ENCODE results near the gene LZTR1.

The LZTR1 gene

DNA sequence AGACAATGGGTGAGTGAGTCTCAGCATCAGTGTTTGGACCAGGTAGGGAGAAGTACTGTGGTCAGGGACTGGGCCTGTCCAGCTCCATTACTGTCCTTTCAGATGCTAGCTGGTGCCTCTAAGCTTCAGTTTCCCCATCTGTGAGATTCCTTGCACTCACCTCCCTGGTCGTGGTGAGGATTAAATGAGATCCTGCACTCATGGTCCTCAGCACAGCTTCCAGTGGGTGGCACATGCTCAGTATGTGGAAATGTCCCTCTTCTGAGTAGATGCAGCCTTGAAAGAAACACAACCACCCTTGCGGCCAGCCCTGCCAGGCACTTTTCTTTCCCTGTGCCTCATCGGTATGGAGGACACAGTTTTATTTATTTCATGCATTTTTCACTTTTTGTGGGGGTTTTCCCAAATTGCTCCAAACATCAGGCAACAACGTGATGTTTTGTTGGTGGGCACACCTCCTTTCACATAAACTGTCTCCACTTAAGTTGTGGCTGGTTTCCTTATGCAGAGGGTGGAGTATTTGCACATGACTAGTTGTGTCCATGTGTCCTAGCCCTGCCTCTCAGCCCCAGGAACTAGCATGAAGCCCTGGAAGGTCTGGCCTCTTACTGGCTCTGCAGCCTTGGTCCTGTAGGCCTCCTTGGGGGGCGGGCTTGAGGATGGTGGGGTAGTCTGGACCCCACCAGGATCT is 1.1 kb downstream of the LZTR1 start:
- H3K9ac ChIP-seq (ENCODE audit: low read length) = peak overlapping the region; percentile 98
- H3K4ac ChIP-seq (ENCODE audit: low read depth in 1 of 2, low read length in 2 of 2) = peak overlapping the region in 1 of 2 experiments; percentile 94
- H3K36me3 ChIP-seq (ENCODE audit: control insufficient read depth in 1 of 2, insufficient read depth in 2 of 2, low read depth in 1 of 2, low read length in 2 of 2) = peaks cover 30 to 38% of the 10 kb centered on the region in 2 experiments
- H2BK15ac ChIP-seq (ENCODE audit: low read depth, poor library complexity, severe bottlenecking) = no peak overlapping the region
- no peak overlapping the region for H2BK5ac ChIP-seq (ENCODE audit: low read depth, low read length, poor library complexity, severe bottlenecking)
- no peak overlapping the region for H2AK5ac ChIP-seq (ENCODE audit: low read length, severe bottlenecking)
- peaks cover 20% of the 10 kb centered on the region for H3K4me1 ChIP-seq (ENCODE audit: control insufficient read depth, insufficient read depth, low read depth, low read length)
- peak overlapping the region; percentile 90 to 94 for H3K4me3 ChIP-seq (ENCODE audit: insufficient read depth in 1 of 2, low read depth in 1 of 2, low read length in 2 of 2)
- peak overlapping the region in 1 of 2 experiments; percentile 44 for H3K14ac ChIP-seq (ENCODE audit: low read length in 2 of 2)
- H4K8ac ChIP-seq (ENCODE audit: low read length) = peak overlapping the region; percentile 7
- H2BK12ac ChIP-seq (ENCODE audit: low read length in 2 of 2) = peak overlapping the region in 1 of 2 experiments; percentile 65
- H3K4me2 ChIP-seq (ENCODE audit: low read length, poor library complexity, severe bottlenecking) = peak overlapping the region; percentile 89
- H3K9me3 ChIP-seq (ENCODE audit: control insufficient read depth, low read length) = peaks cover 7% of the 10 kb centered on the region
- peaks cover 0 to 3% of the 10 kb centered on the region in 2 experiments for H3K27me3 ChIP-seq (ENCODE audit: control insufficient read depth in 1 of 2, insufficient read depth in 1 of 2, low read length in 2 of 2)
- peaks cover 37% of the 10 kb centered on the region for H3K79me1 ChIP-seq (replicated peaks; ENCODE audit: low read length, poor library complexity, severe bottlenecking)
- no peak overlapping the region for H3K27ac ChIP-seq (ENCODE audit: low read length, poor library complexity, severe bottlenecking)
- H3K18ac ChIP-seq (ENCODE audit: low read depth in 1 of 2, low read length in 2 of 2) = peak overlapping the region in 1 of 2 experiments; percentile 18
- no peak overlapping the region for H3K23ac ChIP-seq (ENCODE audit: low read length in 2 of 2)
- WGBS = 84% methylated on average over 5 of the region's 5 CpGs
- DNase-seq = peak; percentile 52
- peak overlapping the region; percentile 9 for H2BK120ac ChIP-seq (ENCODE audit: low read depth, low read length)
- peak overlapping the region; percentile 91 for H2AFZ ChIP-seq (ENCODE audit: low read depth, low read length)
- no peak overlapping the region for H4K91ac ChIP-seq (ENCODE audit: low read length)

DNA sequence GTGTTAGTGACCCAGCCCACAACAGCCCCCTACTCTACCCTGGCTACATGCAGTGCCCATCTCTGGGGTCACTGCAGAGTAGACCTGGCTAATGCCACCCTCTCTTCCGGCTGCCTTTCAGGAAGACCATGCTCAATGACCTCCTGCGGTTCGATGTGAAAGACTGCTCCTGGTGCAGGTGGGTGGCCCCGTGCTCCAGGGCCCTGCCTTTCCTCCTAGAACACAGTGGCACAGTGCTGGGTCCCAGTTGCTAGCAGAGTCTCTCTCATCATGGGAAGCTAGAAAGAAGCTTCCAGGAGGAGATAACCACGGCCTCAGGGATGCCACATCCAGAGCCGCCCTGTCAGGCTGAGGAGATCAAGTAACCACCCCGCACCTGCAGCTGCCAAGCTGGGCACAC is 3.6 kb downstream of the LZTR1 start:
- Histone ChIP-seq H3K79me1 (replicated peaks; ENCODE audit: low read length, poor library complexity, severe bottlenecking) (peaks cover 46% of the 10 kb centered on the region), H4K8ac (ENCODE audit: low read length) (no peak overlapping the region), H3K4me2 (ENCODE audit: low read length, poor library complexity, severe bottlenecking) (no peak overlapping the region), H2BK12ac (ENCODE audit: low read length in 2 of 2) (no peak overlapping the region), H2BK5ac (ENCODE audit: low read depth, low read length, poor library complexity, severe bottlenecking) (no peak overlapping the region), H3K4ac (ENCODE audit: low read depth in 1 of 2, low read length in 2 of 2) (no peak overlapping the region), H3K4me3 (ENCODE audit: insufficient read depth in 1 of 2, low read depth in 1 of 2, low read length in 2 of 2) (no peak overlapping the region), H4K91ac (ENCODE audit: low read length) (no peak overlapping the region), H2BK120ac (ENCODE audit: low read depth, low read length) (no peak overlapping the region), H3K9ac (ENCODE audit: low read length) (no peak overlapping the region), H2BK15ac (ENCODE audit: low read depth, poor library complexity, severe bottlenecking) (no peak overlapping the region), H3K9me3 (ENCODE audit: control insufficient read depth, low read length) (no peaks in the 10 kb centered on the region), H3K4me1 (ENCODE audit: control insufficient read depth, insufficient read depth, low read depth, low read length) (peaks cover 27% of the 10 kb centered on the region), H2AK5ac (ENCODE audit: low read length, severe bottlenecking) (no peak overlapping the region), H2AFZ (ENCODE audit: low read depth, low read length) (no peak overlapping the region), H3K23ac (ENCODE audit: low read length in 2 of 2) (no peak overlapping the region), H3K14ac (ENCODE audit: low read length in 2 of 2) (no peak overlapping the region), H3K18ac (ENCODE audit: low read depth in 1 of 2, low read length in 2 of 2) (no peak overlapping the region), H3K27ac (ENCODE audit: low read length, poor library complexity, severe bottlenecking) (no peak overlapping the region), H3K27me3 (ENCODE audit: control insufficient read depth in 1 of 2, insufficient read depth in 1 of 2, low read length in 2 of 2) (no peaks in the 10 kb centered on the region), H3K36me3 (ENCODE audit: control insufficient read depth in 1 of 2, insufficient read depth in 2 of 2, low read depth in 1 of 2, low read length in 2 of 2) (peaks cover 52% of the 10 kb centered on the region in 2 experiments)
- 99% methylated on average over 7 of the region's 7 CpGs for whole genome bisulfite sequencing
- DNase-seq = no peak

- Histone ChIP-seq H3K27ac (ENCODE audit: low read length, poor library complexity, severe bottlenecking) (no peak overlapping the region), H3K18ac (ENCODE audit: low read depth in 1 of 2, low read length in 2 of 2) (no peak overlapping the region), H2BK120ac (ENCODE audit: low read depth, low read length) (no peak overlapping the region), H3K14ac (ENCODE audit: low read length in 2 of 2) (no peak overlapping the region), H3K9ac (ENCODE audit: low read length) (no peak overlapping the region), H2BK5ac (ENCODE audit: low read depth, low read length, poor library complexity, severe bottlenecking) (no peak overlapping the region), H2AK5ac (ENCODE audit: low read length, severe bottlenecking) (no peak overlapping the region), H4K91ac (ENCODE audit: low read length) (no peak overlapping the region), H2AFZ (ENCODE audit: low read depth, low read length) (no peak overlapping the region), H3K4ac (ENCODE audit: low read depth in 1 of 2, low read length in 2 of 2) (no peak overlapping the region), H3K23ac (ENCODE audit: low read length in 2 of 2) (no peak overlapping the region), H2BK15ac (ENCODE audit: low read depth, poor library complexity, severe bottlenecking) (no peak overlapping the region), H3K79me1 (replicated peaks; ENCODE audit: low read length, poor library complexity, severe bottlenecking) (peaks cover 47% of the 10 kb centered on the region), H3K27me3 (ENCODE audit: control insufficient read depth in 1 of 2, insufficient read depth in 1 of 2, low read length in 2 of 2) (no peaks in the 10 kb centered on the region), H3K4me2 (ENCODE audit: low read length, poor library complexity, severe bottlenecking) (no peak overlapping the region), H2BK12ac (ENCODE audit: low read length in 2 of 2) (no peak overlapping the region), H3K36me3 (ENCODE audit: control insufficient read depth in 1 of 2, insufficient read depth in 2 of 2, low read depth in 1 of 2, low read length in 2 of 2) (peaks cover 58% of the 10 kb centered on the region in 2 experiments), H3K9me3 (ENCODE audit: control insufficient read depth, low read length) (no peaks in the 10 kb centered on the region), H4K8ac (ENCODE audit: low read length) (no peak overlapping the region), H3K4me3 (ENCODE audit: insufficient read depth in 1 of 2, low read depth in 1 of 2, low read length in 2 of 2) (no peak overlapping the region), H3K4me1 (ENCODE audit: control insufficient read depth, insufficient read depth, low read depth, low read length) (peaks cover 21% of the 10 kb centered on the region)
- DNase-seq = no peak
- 96% methylated on average over 1 of the region's 1 CpG for WGBS
Measured at GRCh38 chr22:20986365-20986764, 4.3 kb downstream of the LZTR1 start.

GRCh38 chr22:20987375-20987774 is 5.3 kb downstream of the LZTR1 start:
- H3K23ac ChIP-seq (ENCODE audit: low read length in 2 of 2) = no peak overlapping the region
- H3K27ac ChIP-seq (ENCODE audit: low read length, poor library complexity, severe bottlenecking) = no peak overlapping the region
- no peak overlapping the region for H3K9ac ChIP-seq (ENCODE audit: low read length)
- H3K4me1 ChIP-seq (ENCODE audit: control insufficient read depth, insufficient read depth, low read depth, low read length) = peaks cover 18% of the 10 kb centered on the region
- H3K79me1 ChIP-seq (replicated peaks; ENCODE audit: low read length, poor library complexity, severe bottlenecking) = peaks cover 49% of the 10 kb centered on the region
- no peak overlapping the region for H4K91ac ChIP-seq (ENCODE audit: low read length)
- H3K4ac ChIP-seq (ENCODE audit: low read depth in 1 of 2, low read length in 2 of 2) = no peak overlapping the region
- H3K18ac ChIP-seq (ENCODE audit: low read depth in 1 of 2, low read length in 2 of 2) = no peak overlapping the region
- H2AK5ac ChIP-seq (ENCODE audit: low read length, severe bottlenecking) = no peak overlapping the region
- H3K4me3 ChIP-seq (ENCODE audit: insufficient read depth in 1 of 2, low read depth in 1 of 2, low read length in 2 of 2) = no peak overlapping the region
- H3K4me2 ChIP-seq (ENCODE audit: low read length, poor library complexity, severe bottlenecking) = no peak overlapping the region
- no peak overlapping the region for H2BK15ac ChIP-seq (ENCODE audit: low read depth, poor library complexity, severe bottlenecking)
- WGBS = 94% methylated on average over 14 of the region's 14 CpGs
- H4K8ac ChIP-seq (ENCODE audit: low read length) = no peak overlapping the region
- H3K36me3 ChIP-seq (ENCODE audit: control insufficient read depth in 1 of 2, insufficient read depth in 2 of 2, low read depth in 1 of 2, low read length in 2 of 2) = peaks cover 66 to 68% of the 10 kb centered on the region in 2 experiments
- no peaks in the 10 kb centered on the region for H3K27me3 ChIP-seq (ENCODE audit: control insufficient read depth in 1 of 2, insufficient read depth in 1 of 2, low read length in 2 of 2)
- no peak for DNase-seq
- H3K9me3 ChIP-seq (ENCODE audit: control insufficient read depth, low read length) = no peaks in the 10 kb centered on the region
- no peak overlapping the region for H2AFZ ChIP-seq (ENCODE audit: low read depth, low read length)
- H2BK5ac ChIP-seq (ENCODE audit: low read depth, low read length, poor library complexity, severe bottlenecking) = no peak overlapping the region
- no peak overlapping the region for H2BK120ac ChIP-seq (ENCODE audit: low read depth, low read length)
- H2BK12ac ChIP-seq (ENCODE audit: low read length in 2 of 2) = no peak overlapping the region
- H3K14ac ChIP-seq (ENCODE audit: low read length in 2 of 2) = no peak overlapping the region
